ENCODE data around the gene PSMA1. TPM values are rescaled to one million over a fixed set of nuclear protein-coding genes. Genes with fewer than 3 reads are reported as not detected.

Gene PSMA1
- total RNA-seq, 2 donors from 2014 or later, result 171 to 214 TPM

DNA sequence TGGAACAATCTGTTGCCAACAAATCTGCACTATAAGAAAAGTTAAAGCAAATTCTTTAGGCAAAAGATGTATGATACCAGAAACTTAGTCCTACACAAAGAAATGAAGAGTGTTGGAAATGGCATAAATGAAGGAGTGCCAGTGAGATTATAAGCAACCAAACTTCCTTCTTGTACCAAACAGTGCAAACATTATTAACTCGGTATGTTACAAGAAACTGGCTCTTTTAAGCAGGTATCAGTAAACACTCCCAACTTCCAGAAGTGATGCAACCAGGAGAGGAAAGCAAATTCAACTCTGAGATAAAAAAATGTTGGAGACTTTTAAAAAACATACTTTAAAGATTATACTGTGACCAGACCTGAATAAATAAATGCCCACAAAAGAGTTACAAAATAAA lies 49.1 kb downstream of the PSMA1 start:
- H3K9me3 Mint-ChIP-seq, result no peaks in the 10 kb centered on the region
- H3K4me3 Mint-ChIP-seq, result no peak overlapping the region
- H3K9me3 ChIP-seq (ENCODE audit: control insufficient read depth, low read length), result no peaks in the 10 kb centered on the region
- no peak overlapping the region for H3K27ac ChIP-seq (ENCODE audit: low read depth, low read length)
- TF ChIP-seq CTCF (conservative IDR thresholded peaks at IDR 0.05), result no peak
- H3K27me3 Mint-ChIP-seq (ENCODE audit: insufficient read depth), result no peaks in the 10 kb centered on the region
- peaks cover 97% of the 10 kb centered on the region for H3K36me3 ChIP-seq (ENCODE audit: control insufficient read depth, insufficient read depth, low read length)
- no peaks in the 10 kb centered on the region for H3K4me1 Mint-ChIP-seq
- H3K27ac Mint-ChIP-seq, result no peak overlapping the region
- 100% methylated on average over 1 of the region's 1 CpG; no CpG with 5 or more reads in 1 of the 2 experiments for WGBS, 2 experiments (ENCODE audit: insufficient coverage in 1 of 2, insufficient read length in 1 of 2)
- H3K9ac ChIP-seq (ENCODE audit: extremely low read depth, low read length, poor library complexity, severe bottlenecking), result no peak overlapping the region
- peaks cover 3% of the 10 kb centered on the region for H3K4me1 ChIP-seq (ENCODE audit: control insufficient read depth, insufficient read depth, low read length)
- H3K36me3 Mint-ChIP-seq (ENCODE audit: low read depth), result peaks cover 85% of the 10 kb centered on the region
- H3K27me3 ChIP-seq (ENCODE audit: control insufficient read depth, insufficient read depth, low read length, poor library complexity, severe bottlenecking), result no peaks in the 10 kb centered on the region
- no peak overlapping the region for H3K4me3 ChIP-seq (ENCODE audit: low read length)
- no peak for DNase-seq

DNA sequence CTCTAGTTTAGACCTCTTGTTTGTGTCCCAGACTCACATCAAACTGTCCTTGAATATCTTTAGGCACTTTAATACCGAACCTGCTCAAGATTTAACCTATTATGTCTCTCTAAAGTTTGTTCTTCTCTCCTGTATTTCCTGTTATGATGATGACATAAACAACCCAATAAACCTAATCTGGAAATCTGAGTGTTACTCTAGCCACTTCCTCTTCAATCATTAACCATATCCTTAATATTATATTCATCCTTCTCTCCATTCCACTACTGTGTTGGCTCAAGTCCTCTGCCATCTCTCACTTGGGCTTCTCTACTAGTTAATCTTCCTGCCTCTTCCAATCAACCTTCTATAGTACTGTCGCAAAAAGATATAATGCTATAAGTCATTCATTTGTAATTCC lies 56.6 kb downstream of the PSMA1 start:
- H3K27me3 Mint-ChIP-seq (ENCODE audit: insufficient read depth), result no peaks in the 10 kb centered on the region
- no peaks in the 10 kb centered on the region for H3K4me1 ChIP-seq (ENCODE audit: control insufficient read depth, insufficient read depth, low read length)
- no peak overlapping the region for H3K27ac Mint-ChIP-seq
- no peak overlapping the region for H3K4me3 Mint-ChIP-seq
- DNase-seq, result no peak
- 90 to 99% methylated on average over 2 of the region's 2 CpGs for WGBS, 2 experiments (ENCODE audit: insufficient coverage in 1 of 2, insufficient read length in 1 of 2)
- H3K9me3 Mint-ChIP-seq, result no peaks in the 10 kb centered on the region
- no peak overlapping the region for H3K4me3 ChIP-seq (ENCODE audit: low read length)
- no peaks in the 10 kb centered on the region for H3K27me3 ChIP-seq (ENCODE audit: control insufficient read depth, insufficient read depth, low read length, poor library complexity, severe bottlenecking)
- peaks cover 56% of the 10 kb centered on the region for H3K36me3 Mint-ChIP-seq (ENCODE audit: low read depth)
- no peak overlapping the region for H3K27ac ChIP-seq (ENCODE audit: low read depth, low read length)
- no peak overlapping the region for H3K9ac ChIP-seq (ENCODE audit: extremely low read depth, low read length, poor library complexity, severe bottlenecking)
- peaks cover 96% of the 10 kb centered on the region for H3K36me3 ChIP-seq (ENCODE audit: control insufficient read depth, insufficient read depth, low read length)
- no peaks in the 10 kb centered on the region for H3K4me1 Mint-ChIP-seq
- H3K9me3 ChIP-seq (ENCODE audit: control insufficient read depth, low read length), result no peaks in the 10 kb centered on the region
- no peak for TF ChIP-seq CTCF (conservative IDR thresholded peaks at IDR 0.05)

DNA sequence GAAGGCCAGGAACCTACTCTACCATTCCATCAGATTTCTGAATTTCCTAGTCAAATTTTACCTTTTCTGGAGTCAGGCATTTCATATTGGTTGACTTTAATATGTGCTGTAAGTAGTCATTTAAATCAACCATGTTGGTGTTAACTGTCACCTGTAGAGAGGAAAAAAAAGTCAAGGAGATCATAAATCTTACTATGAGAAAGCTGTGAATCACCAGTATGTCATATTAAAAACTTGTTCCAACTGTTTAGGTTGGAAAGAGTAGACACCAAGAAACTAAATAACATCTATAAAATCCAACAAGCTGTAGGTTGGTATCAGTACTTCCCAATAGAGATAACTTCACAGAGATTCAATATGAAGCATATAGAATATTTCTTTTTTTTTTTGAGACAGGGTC lies 60.0 kb downstream of the PSMA1 start:
- DNase-seq, result no peak
- Mint-ChIP-seq H3K4me3 (no peak overlapping the region), H3K27ac (no peak overlapping the region), H3K4me1 (no peaks in the 10 kb centered on the region), H3K27me3 (ENCODE audit: insufficient read depth) (no peaks in the 10 kb centered on the region), H3K36me3 (ENCODE audit: low read depth) (peaks cover 49% of the 10 kb centered on the region), H3K9me3 (no peaks in the 10 kb centered on the region)
- no peak overlapping the region for H3K9ac ChIP-seq (ENCODE audit: extremely low read depth, low read length, poor library complexity, severe bottlenecking)
- no peak for TF ChIP-seq CTCF (conservative IDR thresholded peaks at IDR 0.05)
- no peak overlapping the region for H3K4me3 ChIP-seq (ENCODE audit: low read length)
- peaks cover 85% of the 10 kb centered on the region for H3K36me3 ChIP-seq (ENCODE audit: control insufficient read depth, insufficient read depth, low read length)
- H3K27me3 ChIP-seq (ENCODE audit: control insufficient read depth, insufficient read depth, low read length, poor library complexity, severe bottlenecking), result no peaks in the 10 kb centered on the region
- no peaks in the 10 kb centered on the region for H3K9me3 ChIP-seq (ENCODE audit: control insufficient read depth, low read length)
- H3K4me1 ChIP-seq (ENCODE audit: control insufficient read depth, insufficient read depth, low read length), result no peaks in the 10 kb centered on the region
- H3K27ac ChIP-seq (ENCODE audit: low read depth, low read length), result no peak overlapping the region
